ENCODE data around the gene GRHL3.

Gene GRHL3

GRCh38 chr1:24403806-24404205 lies 84.6 kb downstream of the GRHL3 start:
- ChIA-PET POLR2A (interaction anchor here (1.4 kb wide), 1 partner anchor 12 kb away, joined by 3 read pairs; the partner anchor contains the start of gene NIPAL3), CTCF (interaction anchor here (0.9 to 2.1 kb wide), 3 partner anchors 12 to 13 kb away, joined by 3 to 7 read pairs (median 7); partner anchors contain the start of gene NIPAL3)
- DNase-seq (ENCODE audit: extremely low spot score): no peak
- TF ChIP-seq SP1 (IDR thresholded peaks at IDR 0.05) (no peak), BHLHE40 (IDR thresholded peaks at IDR 0.05; ENCODE audit: borderline replicate concordance) (no peak), FOXM1 (IDR thresholded peaks at IDR 0.05; ENCODE audit: borderline replicate concordance) (no peak), CTBP1 (IDR thresholded peaks at IDR 0.05; ENCODE audit: borderline replicate concordance) (no peak), FOXA1 (IDR thresholded peaks at IDR 0.05) (no peak), FOXK2 (IDR thresholded peaks at IDR 0.05) (no peak), ELF4 (IDR thresholded peaks at IDR 0.05) (no peak), TARDBP (IDR thresholded peaks at IDR 0.05) (no peak)
